OCI-LY3 (cell line): Measurements from ENCODE around the gene CASZ1.

ENCODE experiments used
- EZH2phosphoT487 ChIP-seq: fragments of 200-600 bp; shearing (Covaris generic); IDR thresholded peaks from 2 replicates; pipeline ENCODE4 v1.6.1; 2018; ENCODE audit warnings: antibody characterized with exemption, mixed run types, low read depth
- TF ChIP-seq, protein P1 (sequence below): fragments of 200-600, 300-600 bp; sonication (generic); IDR thresholded peaks from 2 replicates; pipeline ENCODE4 v1.5.1; 2014; ENCODE audit warnings: antibody characterized with exemption, low read length, low read depth

DNA sequence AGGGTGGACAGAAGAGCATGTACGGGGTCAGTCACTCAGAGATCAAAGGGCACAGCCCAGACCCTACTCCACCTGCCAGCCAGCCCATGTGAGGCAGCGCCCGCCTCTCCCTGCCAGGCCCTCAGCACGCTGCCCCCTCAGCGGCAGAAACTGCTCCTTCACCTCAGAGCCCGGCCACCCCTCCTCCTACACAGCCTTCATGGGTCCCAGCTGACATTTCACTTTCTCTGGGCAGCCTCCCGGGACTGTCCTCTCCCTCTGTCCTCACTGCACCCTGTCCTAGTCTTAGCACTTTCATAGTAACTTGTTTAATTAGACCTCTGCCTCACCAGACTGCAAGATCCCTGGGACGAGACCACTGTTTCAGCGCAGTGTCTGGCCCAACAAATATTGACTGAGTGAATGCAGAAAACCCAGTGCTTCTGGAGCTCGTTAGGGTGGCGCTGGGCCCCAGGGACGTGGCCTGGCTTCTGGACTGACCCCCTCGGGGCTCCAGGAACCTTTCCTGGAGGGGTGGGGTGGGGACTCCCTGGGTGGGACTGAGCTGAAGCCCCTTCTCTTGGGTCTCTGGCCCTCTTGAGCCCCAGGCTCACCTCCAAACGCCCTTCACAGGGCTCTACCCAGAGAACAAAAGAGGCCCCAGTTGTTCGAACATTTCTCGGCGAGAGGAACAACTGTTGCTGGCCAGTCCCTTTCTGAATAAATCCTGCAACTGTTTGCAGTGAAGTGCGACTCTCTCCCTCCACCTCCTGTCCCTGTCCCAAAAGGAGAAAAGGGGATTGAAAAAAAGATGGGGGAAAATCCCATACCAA, 114.9 kb downstream of the CASZ1 start:
- TF ChIP-seq, protein P1, sequence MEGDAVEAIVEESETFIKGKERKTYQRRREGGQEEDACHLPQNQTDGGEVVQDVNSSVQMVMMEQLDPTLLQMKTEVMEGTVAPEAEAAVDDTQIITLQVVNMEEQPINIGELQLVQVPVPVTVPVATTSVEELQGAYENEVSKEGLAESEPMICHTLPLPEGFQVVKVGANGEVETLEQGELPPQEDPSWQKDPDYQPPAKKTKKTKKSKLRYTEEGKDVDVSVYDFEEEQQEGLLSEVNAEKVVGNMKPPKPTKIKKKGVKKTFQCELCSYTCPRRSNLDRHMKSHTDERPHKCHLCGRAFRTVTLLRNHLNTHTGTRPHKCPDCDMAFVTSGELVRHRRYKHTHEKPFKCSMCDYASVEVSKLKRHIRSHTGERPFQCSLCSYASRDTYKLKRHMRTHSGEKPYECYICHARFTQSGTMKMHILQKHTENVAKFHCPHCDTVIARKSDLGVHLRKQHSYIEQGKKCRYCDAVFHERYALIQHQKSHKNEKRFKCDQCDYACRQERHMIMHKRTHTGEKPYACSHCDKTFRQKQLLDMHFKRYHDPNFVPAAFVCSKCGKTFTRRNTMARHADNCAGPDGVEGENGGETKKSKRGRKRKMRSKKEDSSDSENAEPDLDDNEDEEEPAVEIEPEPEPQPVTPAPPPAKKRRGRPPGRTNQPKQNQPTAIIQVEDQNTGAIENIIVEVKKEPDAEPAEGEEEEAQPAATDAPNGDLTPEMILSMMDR, result no peak
- TF ChIP-seq EZH2phosphoT487, result no peak
